A673 (cell line): Measurements from ENCODE around the gene HOMER3. TPM values are rescaled to one million over a fixed set of nuclear protein-coding genes. Genes with fewer than 3 reads are reported as not detected.

Source experiments
- BruUV-seq: library from RNA; stranded (reverse); fragments of 400-500 nt; replicated peaks from 2 replicates; lab custom pipeline; 2021; lab: Mats Ljungman, UMichigan
- CTCF ChIA-PET: fragments of 300-600 bp; sonication (Branson Sonifier 250); formaldehyde crosslinking; loops from one replicate; lab custom pipeline; 2022; ENCODE audit warnings: antibody characterized with exemption; lab: Charles Lee
- POLR2A ChIA-PET: fragments of 300-600 bp; sonication (Branson Sonifier 250); formaldehyde crosslinking; loops from one replicate; lab custom pipeline; 2022; ENCODE audit warnings: antibody characterized with exemption; ENCODE audit not compliant: low non-redundant PET; lab: Charles Lee
- DNase-seq: peaks from one replicate; pipeline ENCODE4 v3.0.0-alpha.2; 2015; ENCODE audit warnings: low spot score
- H3K27ac ChIP-seq: fragments of 200-600 bp; sonication (generic); 2 replicates; pipeline ENCODE4 v1.5.1; 2016; ENCODE audit warnings: mixed run types, low read depth, mild to moderate bottlenecking, mixed read lengths, antibody characterized with exemption, low read length; ENCODE audit not compliant: poor library complexity, severe bottlenecking
- H3K27me3 ChIP-seq: fragments of 200-600 bp; sonication (generic); replicated peaks from 2 replicates; pipeline ENCODE4 v1.6.1; 2017; ENCODE audit warnings: mixed run types, low read depth, mild to moderate bottlenecking, mixed read lengths, antibody characterized with exemption, low read length; ENCODE audit not compliant: insufficient read depth, poor library complexity
- H3K36me3 ChIP-seq: fragments of 200-600 bp; sonication (generic); 2 replicates; pipeline ENCODE4 v1.6.1; 2016; ENCODE audit warnings: mixed run types, mild to moderate bottlenecking, mixed read lengths, antibody characterized with exemption, low read length; ENCODE audit not compliant: insufficient read depth, poor library complexity, severe bottlenecking
- H3K4me1 ChIP-seq: fragments of 200-600 bp; sonication (generic); 2 replicates; pipeline ENCODE4 v1.6.1; 2017; ENCODE audit warnings: mixed run types, mild to moderate bottlenecking, mixed read lengths, antibody characterized with exemption, low read length; ENCODE audit not compliant: insufficient read depth, poor library complexity, severe bottlenecking
- H3K4me3 ChIP-seq: fragments of 200-600 bp; sonication (generic); 2 replicates; pipeline ENCODE4 v1.5.1; 2016; ENCODE audit warnings: low read depth, mixed run types, mild to moderate bottlenecking, mixed read lengths, low read length; ENCODE audit not compliant: poor library complexity, severe bottlenecking
- H3K9me3 ChIP-seq: fragments of 200-600 bp; sonication (generic); 2 replicates; pipeline ENCODE4 v1.6.1; 2016; ENCODE audit warnings: mixed run types, low read depth, mild to moderate bottlenecking, mixed read lengths, antibody characterized with exemption, low read length; ENCODE audit not compliant: poor library complexity, severe bottlenecking
- EZH2 ChIP-seq: fragments of 200-600 bp; sonication (generic); IDR thresholded peaks from 2 replicates; pipeline ENCODE4 v1.6.1; 2017; ENCODE audit warnings: borderline replicate concordance, low read depth, mild to moderate bottlenecking, mixed read lengths, antibody characterized with exemption, low read length; ENCODE audit not compliant: poor library complexity, severe bottlenecking
- intact Hi-C: fragments of 100-400 bp; cut with micrococcal nuclease; formaldehyde crosslinking; loops from one replicate; pipeline ENCODE4 v1.10.0; 2022; ENCODE audit not compliant: unreplicated experiment
- total RNA-seq: library from RNA; stranded (reverse); gene quantifications from 2 replicates; pipeline ENCODE4 v1.2.3, GENCODE V29; 2021
- TF ChIP-seq, protein P1 (sequence below): fragments of 300-800, 200-600 bp; sonication (generic); conservative IDR thresholded peaks from 2 replicates; pipeline ENCODE4 v1.5.1; 2017; ENCODE audit warnings: low read depth, mild to moderate bottlenecking, antibody characterized with exemption, low read length, moderate library complexity, mixed read lengths

The HOMER3 gene
- total RNA-seq, 1 experiment from 2014 or later: 23.9 TPM

DNA sequence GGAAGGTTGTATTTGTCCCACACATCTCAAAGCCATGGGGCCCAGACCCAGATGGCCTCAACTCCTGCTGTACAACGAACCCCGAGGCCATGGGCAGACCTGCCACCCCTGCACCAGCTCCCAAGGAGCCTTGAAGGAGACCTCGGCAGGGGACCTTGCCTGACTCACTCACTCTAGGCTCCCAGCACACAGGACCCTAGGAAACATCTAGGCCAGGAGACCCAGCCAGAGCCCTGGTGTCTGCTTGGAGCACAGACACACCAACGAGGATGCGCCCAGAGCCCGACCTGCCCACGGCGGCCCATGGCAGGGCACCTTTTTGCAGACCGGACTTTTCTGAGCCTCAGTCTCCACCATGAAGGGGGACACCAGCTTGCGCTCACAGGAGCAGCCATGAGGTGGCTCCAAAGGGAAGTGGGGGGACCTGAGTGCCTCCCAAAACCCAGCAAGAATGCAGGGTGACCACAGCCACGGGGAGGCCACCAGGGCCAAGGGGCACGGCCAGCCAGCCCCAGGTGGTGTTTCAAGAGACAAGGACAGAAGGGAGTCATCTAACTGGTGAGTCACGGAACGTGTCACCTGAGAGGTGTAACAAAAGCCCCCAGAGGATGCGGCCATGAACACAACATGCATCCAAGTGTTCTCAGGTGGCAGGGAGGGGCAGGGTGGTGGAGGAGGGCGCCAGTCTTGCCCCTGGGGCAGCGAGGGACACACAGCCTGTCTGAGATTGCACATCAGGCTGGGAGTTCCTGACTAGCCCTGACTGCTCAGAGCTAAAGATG lies 40.1 kb downstream of the HOMER3 start:
- no peaks in the 10 kb centered on the region for H3K4me1 ChIP-seq
- no peaks in the 10 kb centered on the region for H3K9me3 ChIP-seq
- no TSS peak for BruUV-seq
- no peak overlapping the region for H3K4me3 ChIP-seq
- ChIA-PET POLR2A (no interaction called here), CTCF (no interaction called here)
- H3K36me3 ChIP-seq: peaks cover 3% of the 10 kb centered on the region
- no peak overlapping the region for H3K27ac ChIP-seq
- no peak for DNase-seq
- intact Hi-C loops: no loop called here
- no peak for TF ChIP-seq EZH2
- TF ChIP-seq, protein P1, sequence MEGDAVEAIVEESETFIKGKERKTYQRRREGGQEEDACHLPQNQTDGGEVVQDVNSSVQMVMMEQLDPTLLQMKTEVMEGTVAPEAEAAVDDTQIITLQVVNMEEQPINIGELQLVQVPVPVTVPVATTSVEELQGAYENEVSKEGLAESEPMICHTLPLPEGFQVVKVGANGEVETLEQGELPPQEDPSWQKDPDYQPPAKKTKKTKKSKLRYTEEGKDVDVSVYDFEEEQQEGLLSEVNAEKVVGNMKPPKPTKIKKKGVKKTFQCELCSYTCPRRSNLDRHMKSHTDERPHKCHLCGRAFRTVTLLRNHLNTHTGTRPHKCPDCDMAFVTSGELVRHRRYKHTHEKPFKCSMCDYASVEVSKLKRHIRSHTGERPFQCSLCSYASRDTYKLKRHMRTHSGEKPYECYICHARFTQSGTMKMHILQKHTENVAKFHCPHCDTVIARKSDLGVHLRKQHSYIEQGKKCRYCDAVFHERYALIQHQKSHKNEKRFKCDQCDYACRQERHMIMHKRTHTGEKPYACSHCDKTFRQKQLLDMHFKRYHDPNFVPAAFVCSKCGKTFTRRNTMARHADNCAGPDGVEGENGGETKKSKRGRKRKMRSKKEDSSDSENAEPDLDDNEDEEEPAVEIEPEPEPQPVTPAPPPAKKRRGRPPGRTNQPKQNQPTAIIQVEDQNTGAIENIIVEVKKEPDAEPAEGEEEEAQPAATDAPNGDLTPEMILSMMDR: no peak
- no peaks in the 10 kb centered on the region for H3K27me3 ChIP-seq

DNA sequence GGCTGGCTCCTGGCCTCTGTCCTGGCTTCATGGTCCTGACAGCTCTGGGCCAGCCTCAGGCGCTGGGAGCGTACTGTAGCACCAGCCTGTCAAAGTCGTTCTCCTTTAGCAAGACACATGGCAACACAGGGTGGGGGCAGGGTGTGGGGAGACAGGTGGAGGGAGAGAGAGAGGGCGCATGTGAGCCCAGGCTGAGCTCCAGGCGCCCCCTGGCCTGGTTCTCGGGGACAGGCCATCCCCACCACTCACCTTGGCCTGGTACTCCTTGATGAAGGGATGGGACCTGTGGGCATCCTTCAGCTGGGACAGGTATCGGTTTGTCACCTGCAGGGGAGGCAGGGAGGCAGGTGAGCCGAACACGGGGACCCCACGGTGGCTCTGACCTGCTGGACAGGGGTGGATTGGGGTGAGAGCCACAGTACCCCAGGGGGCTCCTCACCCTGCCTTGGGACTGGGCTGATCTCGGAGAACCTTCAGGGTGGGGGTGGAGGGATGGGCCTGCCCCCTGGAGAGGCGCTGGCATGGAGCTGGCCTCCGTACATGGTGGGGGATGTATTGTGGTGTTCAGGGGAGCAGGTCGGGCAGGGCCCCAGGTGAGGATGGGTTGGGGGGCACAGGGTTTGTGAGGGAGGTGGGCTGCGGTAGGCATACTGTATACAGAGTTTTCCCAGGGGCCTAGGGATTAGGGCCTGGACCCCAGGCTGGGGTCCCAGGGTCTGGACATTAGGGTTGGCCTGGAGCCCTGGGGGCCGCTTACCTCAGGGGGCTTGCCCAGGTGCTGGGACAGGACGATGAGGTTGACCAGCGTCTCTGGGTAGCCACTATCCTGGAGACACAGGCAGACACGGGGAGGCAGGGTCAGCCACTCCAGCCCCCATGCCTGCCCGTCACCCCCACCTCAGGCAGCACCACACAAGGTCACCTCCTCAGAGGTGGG lies 41.1 kb downstream of the HOMER3 start:
- TF ChIP-seq, protein P1: no peak
- TF ChIP-seq EZH2: no peak
- Histone ChIP-seq H3K9me3 (no peaks in the 10 kb centered on the region), H3K4me3 (no peak overlapping the region), H3K27ac (no peak overlapping the region), H3K36me3 (no peaks in the 10 kb centered on the region), H3K4me1 (peaks cover 3% of the 10 kb centered on the region), H3K27me3 (no peaks in the 10 kb centered on the region)
- ChIA-PET POLR2A (no interaction called here), CTCF (no interaction called here)
- no peak for DNase-seq
- no TSS peak for BruUV-seq
- intact Hi-C loops: no loop called here

DNA sequence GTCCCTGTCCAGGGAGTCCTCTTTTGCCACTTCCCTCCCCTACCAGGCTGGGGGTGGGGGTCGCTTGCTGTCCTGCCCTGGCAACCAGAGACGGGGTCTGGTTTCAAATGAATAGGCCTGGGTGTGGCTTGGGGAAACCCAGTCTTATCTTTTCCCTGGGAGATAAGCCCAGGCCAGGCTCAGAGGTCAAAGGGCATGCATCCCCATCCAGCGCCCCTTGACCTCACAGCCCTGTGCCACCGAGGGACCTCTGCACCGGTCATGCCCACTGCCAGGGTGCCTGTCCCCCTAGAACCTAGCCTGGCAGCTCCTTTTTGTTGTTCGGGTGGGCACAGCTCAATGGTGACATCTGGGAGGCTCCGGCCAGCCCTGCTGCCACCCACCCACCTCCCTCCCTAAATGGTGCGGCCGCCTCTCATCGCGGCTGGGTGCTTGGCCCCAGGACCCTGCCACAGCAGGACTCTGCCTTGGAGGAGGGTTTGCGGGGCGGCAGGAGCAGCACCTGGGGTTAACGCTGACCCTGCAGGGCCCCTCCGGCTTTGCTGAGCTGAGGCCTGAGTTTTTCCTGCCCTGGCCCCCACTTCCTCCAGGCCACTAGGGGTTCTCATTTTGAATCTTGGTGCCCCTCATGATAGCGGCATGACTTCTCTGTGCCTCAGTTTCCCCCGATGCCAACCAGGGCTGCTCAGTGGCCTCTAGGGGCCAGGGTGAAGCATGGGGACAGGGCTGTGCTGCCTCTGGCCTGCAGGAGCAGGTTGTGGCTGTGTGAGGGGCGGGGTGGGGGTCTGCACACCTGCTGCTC lies 42.2 kb downstream of the HOMER3 start:
- no peaks in the 10 kb centered on the region for H3K27me3 ChIP-seq
- intact Hi-C loops: no loop called here
- TF ChIP-seq EZH2: no peak
- TF ChIP-seq, protein P1: no peak
- DNase-seq: no peak
- ChIA-PET POLR2A (no interaction called here), CTCF (interaction anchor here (0.7 kb wide), 1 partner anchor 22 kb away, joined by 21 read pairs; no protein-coding TSS in a partner anchor)
- H3K36me3 ChIP-seq: no peaks in the 10 kb centered on the region
- no peak overlapping the region for H3K27ac ChIP-seq
- H3K4me1 ChIP-seq: peaks cover 10% of the 10 kb centered on the region
- H3K4me3 ChIP-seq: no peak overlapping the region
- no TSS peak for BruUV-seq
- no peaks in the 10 kb centered on the region for H3K9me3 ChIP-seq
